ENCODE data around the gene TCF4. TPM values are rescaled to one million over a fixed set of nuclear protein-coding genes. Genes with fewer than 3 reads are reported as not detected.

The TCF4 gene
- total RNA-seq, 1 experiment from 2014 or later = 12.5 TPM

GRCh38 chr18:55256929-55257289 lies 331.1 kb downstream of the TCF4 start:
- Histone ChIP-seq H3K9me2 (replicated peaks; ENCODE audit: low read length) (no peaks in the 10 kb centered on the region), H3K27me3 (ENCODE audit: low read length) (no peaks in the 10 kb centered on the region), H3K36me3 (ENCODE audit: low read depth, low read length) (no peaks in the 10 kb centered on the region), H3F3A (ENCODE audit: low read length, unreplicated experiment) (no peaks in the 10 kb centered on the region), H3K27ac (ENCODE audit: low read length) (no peak overlapping the region), H3K4me3 (ENCODE audit: low read length) (no peak overlapping the region), H3K79me2 (ENCODE audit: low read length) (no peaks in the 10 kb centered on the region), H2AFZ (ENCODE audit: low read length) (no peak overlapping the region), H3K4me2 (ENCODE audit: low read length) (no peak overlapping the region), H3K4me1 (ENCODE audit: insufficient read depth, low read length) (peaks cover 14% of the 10 kb centered on the region), H3K9me3 (ENCODE audit: low read length) (no peaks in the 10 kb centered on the region), H4K20me1 (ENCODE audit: low read length) (no peaks in the 10 kb centered on the region), H3K9ac (ENCODE audit: low read length) (no peak overlapping the region)
- no peak for TF ChIP-seq EZH2 (IDR thresholded peaks at IDR 0.05; ENCODE audit: low read length, unreplicated experiment)
- no peak for TF ChIP-seq EZH2phosphoT487 (IDR thresholded peaks at IDR 0.05; ENCODE audit: borderline replicate concordance, low read length)
- no peak for TF ChIP-seq CTCF (conservative IDR thresholded peaks at IDR 0.05; ENCODE audit: low read depth, low read length)
- ChIA-PET POLR2A (ENCODE audit: unreplicated experiment) (no interaction called here), CTCF (no interaction called here)
- ATAC-seq = no peak
- no TSS peak for BruUV-seq (replicated peaks)
- intact Hi-C loops (cut with micrococcal nuclease) = loop anchor here (10.0 kb wide), 1 partner anchor 1328 kb away; no protein-coding TSS in a partner anchor
- DNase-seq = no peak

GRCh38 chr18:55256226-55256928 lies 331.6 kb downstream of the TCF4 start:
- H3K9me3 ChIP-seq (ENCODE audit: low read length) = no peaks in the 10 kb centered on the region
- no peak overlapping the region for H3K27ac ChIP-seq (ENCODE audit: low read length)
- H3K4me2 ChIP-seq (ENCODE audit: low read length) = no peak overlapping the region
- DNase-seq = no peak
- peaks cover 18% of the 10 kb centered on the region for H3K4me1 ChIP-seq (ENCODE audit: insufficient read depth, low read length)
- H2AFZ ChIP-seq (ENCODE audit: low read length) = no peak overlapping the region
- no peak overlapping the region for H3K4me3 ChIP-seq (ENCODE audit: low read length)
- no peak for TF ChIP-seq EZH2phosphoT487 (IDR thresholded peaks at IDR 0.05; ENCODE audit: borderline replicate concordance, low read length)
- TF ChIP-seq EZH2 (IDR thresholded peaks at IDR 0.05; ENCODE audit: low read length, unreplicated experiment) = no peak
- TF ChIP-seq CTCF (conservative IDR thresholded peaks at IDR 0.05; ENCODE audit: low read depth, low read length) = no peak
- no peaks in the 10 kb centered on the region for H4K20me1 ChIP-seq (ENCODE audit: low read length)
- H3K36me3 ChIP-seq (ENCODE audit: low read depth, low read length) = no peaks in the 10 kb centered on the region
- H3K9me2 ChIP-seq (replicated peaks; ENCODE audit: low read length) = no peaks in the 10 kb centered on the region
- no TSS peak for BruUV-seq (replicated peaks)
- H3F3A ChIP-seq (ENCODE audit: low read length, unreplicated experiment) = no peaks in the 10 kb centered on the region
- ChIA-PET CTCF (no interaction called here), POLR2A (ENCODE audit: unreplicated experiment) (no interaction called here)
- no peak for ATAC-seq
- intact Hi-C loops (cut with micrococcal nuclease) = loop anchor here (10.0 kb wide), 1 partner anchor 1328 kb away; no protein-coding TSS in a partner anchor
- H3K9ac ChIP-seq (ENCODE audit: low read length) = no peak overlapping the region
- H3K79me2 ChIP-seq (ENCODE audit: low read length) = no peaks in the 10 kb centered on the region
- no peaks in the 10 kb centered on the region for H3K27me3 ChIP-seq (ENCODE audit: low read length)

- no peaks in the 10 kb centered on the region for H3K9me2 ChIP-seq (replicated peaks; ENCODE audit: low read length)
- H4K20me1 ChIP-seq (ENCODE audit: low read length) = no peaks in the 10 kb centered on the region
- no peak for ATAC-seq
- no peaks in the 10 kb centered on the region for H3K27me3 ChIP-seq (ENCODE audit: low read length)
- TF ChIP-seq CTCF (conservative IDR thresholded peaks at IDR 0.05; ENCODE audit: low read depth, low read length) (no peak), EZH2 (IDR thresholded peaks at IDR 0.05; ENCODE audit: low read length, unreplicated experiment) (no peak), EZH2phosphoT487 (IDR thresholded peaks at IDR 0.05; ENCODE audit: borderline replicate concordance, low read length) (no peak)
- H2AFZ ChIP-seq (ENCODE audit: low read length) = no peak overlapping the region
- H3K36me3 ChIP-seq (ENCODE audit: low read depth, low read length) = no peaks in the 10 kb centered on the region
- H3K4me2 ChIP-seq (ENCODE audit: low read length) = no peak overlapping the region
- no peak for DNase-seq
- ChIA-PET POLR2A (ENCODE audit: unreplicated experiment) (no interaction called here), CTCF (no interaction called here)
- no peaks in the 10 kb centered on the region for H3K9me3 ChIP-seq (ENCODE audit: low read length)
- no peaks in the 10 kb centered on the region for H3F3A ChIP-seq (ENCODE audit: low read length, unreplicated experiment)
- intact Hi-C loops (cut with micrococcal nuclease) = loop anchor here (10.0 kb wide), 1 partner anchor 1331 kb away; no protein-coding TSS in a partner anchor
- H3K4me1 ChIP-seq (ENCODE audit: insufficient read depth, low read length) = peaks cover 39% of the 10 kb centered on the region
- no peaks in the 10 kb centered on the region for H3K79me2 ChIP-seq (ENCODE audit: low read length)
- no peak overlapping the region for H3K4me3 ChIP-seq (ENCODE audit: low read length)
- H3K9ac ChIP-seq (ENCODE audit: low read length) = no peak overlapping the region
- BruUV-seq (replicated peaks) = no TSS peak
- no peak overlapping the region for H3K27ac ChIP-seq (ENCODE audit: low read length)
Observed at GRCh38 chr18:55253814-55254213, 334.2 kb downstream of the TCF4 start.
